Esophagus squamous epithelium (tissue), 5 donors: ENCODE results near the gene NEK5. TPM values are rescaled to one million over a fixed set of nuclear protein-coding genes. Genes with fewer than 3 reads are reported as not detected.
"Not testable (repeated sequence)": the region's sequence is repeated elsewhere in the genome, so short reads cannot be mapped to it uniquely, and the experiment has no call there.

Experiments
- DNase-seq: peaks from one replicate; lab custom pipeline; 2025; lab: John Stamatoyannopoulos, UW
- H3K27ac ChIP-seq, 4 donors: fragments of 200-600 bp; sonication (generic); one replicate each; pipeline ENCODE4 v1.5.1; 2016 to 2019; ENCODE audit warnings: mild to moderate bottlenecking in 1 of 4
- H3K27me3 ChIP-seq, 4 donors: fragments of 200-600 bp; sonication (generic); 1 replicate in 3 of 4; 2 replicates in 1 of 4; pipeline versions ENCODE4 v1.5.1 to v1.6.0; 2017 to 2021; ENCODE audit warnings: antibody characterized with exemption in 1 of 4
- H3K36me3 ChIP-seq, 3 donors: fragments of 200-600 bp; sonication (generic); one replicate each; pipeline ENCODE4 v1.5.1; 2016 to 2019
- H3K4me1 ChIP-seq, 3 donors: fragments of 200-600 bp; sonication (generic); one replicate each; pipeline ENCODE4 v1.5.1; 2017 to 2019
- H3K4me3 ChIP-seq, 4 donors: fragments of 200-600 bp; sonication (generic); 1 replicate in 3 of 4; 2 replicates in 1 of 4; pipeline ENCODE4 v1.5.1; 2016 to 2019; ENCODE audit warnings: mild to moderate bottlenecking in 2 of 4, moderate library complexity in 1 of 4
- H3K9me3 ChIP-seq, 3 donors: fragments of 200-600 bp; sonication (generic); one replicate each; pipeline ENCODE4 v1.5.1; 2016 to 2019
- POLR2A ChIP-seq, 4 donors: fragments of 450-650 bp; IDR thresholded peaks; one replicate each; pipeline ENCODE4 v1.6.1; 2017; ENCODE audit warnings: antibody characterized with exemption in 4 of 4, mild to moderate bottlenecking in 4 of 4, moderate library complexity in 3 of 4
- WGBS, 2 donors: methylation state at CpG; one replicate each; pipeline ENCODE4 v1.1.5; 2018; 5-methylcytosine and 5-hydroxymethylcytosine counted together
- intact Hi-C: fragments of 100-400 bp; cut with DNase I; formaldehyde crosslinking; loops from one replicate; pipeline ENCODE4 v1.15.0; 2022
- total RNA-seq, 4 donors: library from RNA; depleted of rRNA; stranded (reverse); fragments of >200 nt; gene quantifications; one replicate each; pipeline ENCODE4 v1.1.0, GENCODE V29; 2016
- TF ChIP-seq, protein P1 (sequence below), 6 experiments: fragments of 450-650 bp in 4 of 6; fragments of 200-600 bp in 2 of 6; sonication (generic) in 2 of 6; IDR thresholded peaks; one replicate each; pipeline ENCODE4 v1.5.1; 2016 to 2019; ENCODE audit warnings: antibody characterized with exemption in 6 of 6, mild to moderate bottlenecking in 4 of 6, moderate library complexity in 4 of 6
- donor health status: DM: yes; HTN: yes; CAD: no.

Gene NEK5
- total RNA-seq, 4 donors from 2014 or later, result 0.18 to 0.38 TPM; not detected in 2

DNA sequence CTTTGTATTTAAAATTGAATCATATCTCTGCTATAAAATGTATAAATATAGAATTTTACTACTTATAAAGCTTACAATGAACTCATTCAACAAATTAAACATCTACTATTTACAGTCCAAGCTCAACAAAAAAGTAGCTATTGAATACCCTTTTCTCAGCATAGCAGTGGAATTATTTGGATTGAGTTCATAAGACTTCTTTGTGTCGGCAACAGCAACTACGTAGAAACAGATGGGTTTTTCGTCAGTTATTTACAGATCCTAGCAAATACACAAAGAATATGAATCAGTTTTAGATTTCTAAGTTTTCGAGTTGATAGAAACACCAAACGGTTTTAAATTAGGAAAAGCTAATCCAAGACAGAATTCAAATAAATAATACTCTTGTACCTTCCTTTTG lies 41.0 kb upstream of the NEK5 start:
- Histone ChIP-seq H3K4me1 (no peaks in the 10 kb centered on the region), H3K27me3 (no peaks in the 10 kb centered on the region), H3K4me3 (no peak overlapping the region), H3K27ac (no peak overlapping the region), H3K36me3 (peaks cover 0 to 91% (median 20%) of the 10 kb centered on the region in 3 donors), H3K9me3 (no peaks in the 10 kb centered on the region)
- no peak for DNase-seq
- WGBS, 2 donors, result 82 to 90% methylated on average over 5 of the region's 5 CpGs
- TF ChIP-seq, protein P1, sequence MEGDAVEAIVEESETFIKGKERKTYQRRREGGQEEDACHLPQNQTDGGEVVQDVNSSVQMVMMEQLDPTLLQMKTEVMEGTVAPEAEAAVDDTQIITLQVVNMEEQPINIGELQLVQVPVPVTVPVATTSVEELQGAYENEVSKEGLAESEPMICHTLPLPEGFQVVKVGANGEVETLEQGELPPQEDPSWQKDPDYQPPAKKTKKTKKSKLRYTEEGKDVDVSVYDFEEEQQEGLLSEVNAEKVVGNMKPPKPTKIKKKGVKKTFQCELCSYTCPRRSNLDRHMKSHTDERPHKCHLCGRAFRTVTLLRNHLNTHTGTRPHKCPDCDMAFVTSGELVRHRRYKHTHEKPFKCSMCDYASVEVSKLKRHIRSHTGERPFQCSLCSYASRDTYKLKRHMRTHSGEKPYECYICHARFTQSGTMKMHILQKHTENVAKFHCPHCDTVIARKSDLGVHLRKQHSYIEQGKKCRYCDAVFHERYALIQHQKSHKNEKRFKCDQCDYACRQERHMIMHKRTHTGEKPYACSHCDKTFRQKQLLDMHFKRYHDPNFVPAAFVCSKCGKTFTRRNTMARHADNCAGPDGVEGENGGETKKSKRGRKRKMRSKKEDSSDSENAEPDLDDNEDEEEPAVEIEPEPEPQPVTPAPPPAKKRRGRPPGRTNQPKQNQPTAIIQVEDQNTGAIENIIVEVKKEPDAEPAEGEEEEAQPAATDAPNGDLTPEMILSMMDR (IDR thresholded peaks at IDR 0.05), result no peak
- no peak for TF ChIP-seq POLR2A (IDR thresholded peaks at IDR 0.05)
- intact Hi-C loops, result no loop called here

GRCh38 chr13:52165411-52165810 lies 36.5 kb upstream of the NEK5 start:
- Histone ChIP-seq H3K9me3 (no peaks in the 10 kb centered on the region), H3K36me3 (peaks cover 0 to 50% (median 9%) of the 10 kb centered on the region in 3 donors), H3K4me1 (peaks cover 0 to 5% (median 0%) of the 10 kb centered on the region in 3 donors), H3K27me3 (no peaks in the 10 kb centered on the region), H3K27ac (no peak overlapping the region), H3K4me3 (no peak overlapping the region)
- WGBS, 2 donors, result 61 to 73% methylated on average over 2 of the region's 2 CpGs
- no peak for DNase-seq
- no peak for TF ChIP-seq POLR2A (IDR thresholded peaks at IDR 0.05)
- TF ChIP-seq, protein P1 (IDR thresholded peaks at IDR 0.05), result no peak
- intact Hi-C loops, result no loop called here

GRCh38 chr13:52164989-52165388 lies 36.1 kb upstream of the NEK5 start:
- intact Hi-C loops, result no loop called here

DNA sequence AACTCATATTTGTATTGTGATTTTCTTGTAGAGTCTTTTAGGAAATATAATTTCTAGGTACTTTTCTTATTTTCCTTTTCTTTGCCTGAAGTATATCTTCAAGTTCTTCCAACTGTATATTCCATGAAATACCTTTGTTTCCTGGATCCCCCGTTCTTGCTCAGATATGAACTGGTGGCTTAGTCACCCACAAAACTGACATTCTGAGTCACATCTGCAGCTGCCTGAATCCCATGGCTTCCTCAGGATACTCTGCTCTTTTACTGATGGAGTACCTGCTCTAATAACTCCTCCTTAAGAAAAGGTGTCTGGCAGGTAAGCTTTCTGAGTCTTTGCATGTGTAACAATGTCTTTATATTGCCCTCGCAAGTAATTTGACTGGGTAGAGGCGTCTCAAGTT lies 35.0 kb upstream of the NEK5 start:
- H3K9me3 ChIP-seq, H3K27me3 ChIP-seq, H3K4me3 ChIP-seq, intact Hi-C loops, H3K27ac ChIP-seq, DNase-seq: not testable (repeated sequence)
- WGBS, 2 donors, result 43 to 66% methylated on average over 1 to 3 of the region's 3 CpGs
- peaks cover 0 to 35% (median 4%) of the 10 kb centered on the region in 3 donors for H3K36me3 ChIP-seq
- H3K4me1 ChIP-seq, result peaks cover 3 to 13% (median 6%) of the 10 kb centered on the region in 3 donors

More at GRCh38 chr13:52164989-52165388, 36.1 kb upstream of the NEK5 start:
- Histone ChIP-seq H3K9me3 (no peaks in the 10 kb centered on the region), H3K27me3 (no peaks in the 10 kb centered on the region), H3K4me1 (peaks cover under 1 to 7% (median under 1%) of the 10 kb centered on the region in 3 donors), H3K4me3 (no peak overlapping the region), H3K27ac (no peak overlapping the region), H3K36me3 (peaks cover 0 to 46% (median 6%) of the 10 kb centered on the region in 3 donors)
- TF ChIP-seq POLR2A (IDR thresholded peaks at IDR 0.05), result no peak
- TF ChIP-seq, protein P1 (IDR thresholded peaks at IDR 0.05), result no peak
- no peak for DNase-seq

GRCh38 chr13:52162279-52163101 lies 33.6 kb upstream of the NEK5 start:
- Histone ChIP-seq H3K4me3 (no peak overlapping the region), H3K9me3 (no peaks in the 10 kb centered on the region), H3K27me3 (no peaks in the 10 kb centered on the region), H3K27ac (peak overlapping the region in 3 of 4 donors; percentile 20 to 36 (median 28)), H3K36me3 (peaks cover 0 to 21% (median 0%) of the 10 kb centered on the region in 3 donors), H3K4me1 (peaks cover 6 to 26% (median 13%) of the 10 kb centered on the region in 3 donors)
- intact Hi-C loops, result no loop called here
- no peak for DNase-seq
- 56 to 60% methylated on average over 4 to 5 of the region's 5 CpGs for WGBS, 2 donors
- TF ChIP-seq, protein P1 (IDR thresholded peaks at IDR 0.05), result no peak
- no peak for TF ChIP-seq POLR2A (IDR thresholded peaks at IDR 0.05)
